NCI-H2107 (cell line): Measurements from ENCODE around the gene ATP13A2.

Experiments
- DNase-seq: peaks from one replicate; lab custom pipeline; 2025; lab: John Stamatoyannopoulos, UW

The ATP13A2 gene, protein sequence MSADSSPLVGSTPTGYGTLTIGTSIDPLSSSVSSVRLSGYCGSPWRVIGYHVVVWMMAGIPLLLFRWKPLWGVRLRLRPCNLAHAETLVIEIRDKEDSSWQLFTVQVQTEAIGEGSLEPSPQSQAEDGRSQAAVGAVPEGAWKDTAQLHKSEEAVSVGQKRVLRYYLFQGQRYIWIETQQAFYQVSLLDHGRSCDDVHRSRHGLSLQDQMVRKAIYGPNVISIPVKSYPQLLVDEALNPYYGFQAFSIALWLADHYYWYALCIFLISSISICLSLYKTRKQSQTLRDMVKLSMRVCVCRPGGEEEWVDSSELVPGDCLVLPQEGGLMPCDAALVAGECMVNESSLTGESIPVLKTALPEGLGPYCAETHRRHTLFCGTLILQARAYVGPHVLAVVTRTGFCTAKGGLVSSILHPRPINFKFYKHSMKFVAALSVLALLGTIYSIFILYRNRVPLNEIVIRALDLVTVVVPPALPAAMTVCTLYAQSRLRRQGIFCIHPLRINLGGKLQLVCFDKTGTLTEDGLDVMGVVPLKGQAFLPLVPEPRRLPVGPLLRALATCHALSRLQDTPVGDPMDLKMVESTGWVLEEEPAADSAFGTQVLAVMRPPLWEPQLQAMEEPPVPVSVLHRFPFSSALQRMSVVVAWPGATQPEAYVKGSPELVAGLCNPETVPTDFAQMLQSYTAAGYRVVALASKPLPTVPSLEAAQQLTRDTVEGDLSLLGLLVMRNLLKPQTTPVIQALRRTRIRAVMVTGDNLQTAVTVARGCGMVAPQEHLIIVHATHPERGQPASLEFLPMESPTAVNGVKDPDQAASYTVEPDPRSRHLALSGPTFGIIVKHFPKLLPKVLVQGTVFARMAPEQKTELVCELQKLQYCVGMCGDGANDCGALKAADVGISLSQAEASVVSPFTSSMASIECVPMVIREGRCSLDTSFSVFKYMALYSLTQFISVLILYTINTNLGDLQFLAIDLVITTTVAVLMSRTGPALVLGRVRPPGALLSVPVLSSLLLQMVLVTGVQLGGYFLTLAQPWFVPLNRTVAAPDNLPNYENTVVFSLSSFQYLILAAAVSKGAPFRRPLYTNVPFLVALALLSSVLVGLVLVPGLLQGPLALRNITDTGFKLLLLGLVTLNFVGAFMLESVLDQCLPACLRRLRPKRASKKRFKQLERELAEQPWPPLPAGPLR

DNA sequence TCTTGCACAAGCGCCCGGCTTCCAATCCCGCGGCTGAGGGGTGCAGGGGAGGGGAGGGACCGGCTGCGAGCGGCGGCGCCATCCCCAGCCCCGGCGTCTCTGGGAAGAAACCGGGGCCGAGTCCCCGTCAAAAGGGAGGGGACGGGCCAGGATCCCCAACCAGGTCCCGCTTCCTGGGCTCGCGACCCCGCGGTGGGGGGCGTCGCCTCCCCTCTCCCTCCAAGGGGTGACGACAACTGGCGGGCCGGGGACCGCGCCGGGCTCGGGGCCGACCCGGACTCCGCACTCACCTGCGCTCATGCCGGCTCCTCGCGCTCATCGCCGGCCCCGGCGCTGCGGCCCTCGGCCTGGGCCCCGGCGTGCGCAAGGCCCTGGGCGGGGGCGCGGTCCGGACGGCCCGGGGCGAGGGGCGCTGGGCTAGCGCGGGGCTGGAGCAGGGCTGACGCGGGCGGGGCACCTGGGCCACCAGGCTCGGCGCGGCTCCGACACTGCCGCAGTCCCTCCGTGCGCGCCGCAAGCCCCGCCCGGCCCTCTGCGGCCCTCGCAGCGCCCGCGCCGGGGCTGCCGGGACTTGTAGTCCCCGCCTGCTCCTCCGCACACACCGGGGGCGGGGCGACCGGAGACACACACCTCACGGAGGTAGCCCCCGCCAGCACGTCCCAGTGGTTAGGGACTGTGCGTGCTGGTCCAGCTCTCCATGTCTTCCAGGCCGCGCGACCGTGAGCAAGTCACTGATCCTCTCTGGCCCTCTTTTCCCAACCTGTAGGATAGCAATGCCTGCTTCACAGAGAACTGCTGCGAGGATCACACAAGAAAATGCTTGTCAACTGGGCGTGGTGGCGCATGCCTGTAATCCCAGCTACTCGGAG lies at the start of gene ATP13A2:
Gene ATP13A2 (minus strand): TSS at position 490 of the 869 bp plus-strand sequence. CDS start 190 bp downstream, at position 300.
- peak; percentile 81 for DNase-seq

DNA sequence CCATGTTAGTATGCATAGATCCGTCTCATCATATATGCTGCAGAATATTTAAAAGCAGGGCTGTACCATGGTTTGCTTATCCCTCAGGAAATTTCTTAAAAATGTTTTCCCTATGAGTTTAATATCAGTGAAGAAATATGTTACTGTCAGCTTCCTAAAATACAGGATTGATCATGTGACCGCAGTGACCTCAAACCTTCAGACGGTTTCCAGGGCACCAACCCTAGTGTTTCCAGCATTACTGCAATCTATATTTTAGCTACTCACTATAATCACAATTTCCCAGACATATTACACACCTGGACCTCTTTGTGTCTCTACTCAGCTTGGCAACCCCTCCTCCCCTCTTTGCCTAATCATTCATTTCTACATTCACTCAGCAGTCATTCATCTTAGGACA lies 49.8 kb upstream of the ATP13A2 start:
- no peak for DNase-seq

DNA sequence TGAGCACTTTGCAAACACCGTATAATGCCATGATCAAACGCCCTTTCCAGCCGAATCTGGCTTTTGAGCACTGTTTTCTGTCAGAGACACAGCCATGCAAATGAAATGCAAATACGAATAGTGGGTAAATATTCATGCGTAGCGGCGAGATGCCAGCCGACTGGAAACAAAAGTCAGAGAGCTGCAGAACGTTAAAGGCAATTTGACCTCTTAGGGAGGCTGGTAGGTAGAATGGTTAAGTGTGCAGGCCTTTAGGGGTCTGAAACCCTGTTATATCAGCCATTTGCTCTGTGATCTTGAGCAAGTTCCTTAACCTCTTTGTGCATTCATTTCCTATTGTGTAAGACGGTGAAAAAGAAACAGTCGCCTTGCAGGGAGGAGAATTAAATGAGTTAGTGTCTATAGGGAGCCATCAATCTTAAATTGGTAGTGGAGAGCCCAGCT lies 48.6 kb upstream of the ATP13A2 start:
- DNase-seq: no peak

DNA sequence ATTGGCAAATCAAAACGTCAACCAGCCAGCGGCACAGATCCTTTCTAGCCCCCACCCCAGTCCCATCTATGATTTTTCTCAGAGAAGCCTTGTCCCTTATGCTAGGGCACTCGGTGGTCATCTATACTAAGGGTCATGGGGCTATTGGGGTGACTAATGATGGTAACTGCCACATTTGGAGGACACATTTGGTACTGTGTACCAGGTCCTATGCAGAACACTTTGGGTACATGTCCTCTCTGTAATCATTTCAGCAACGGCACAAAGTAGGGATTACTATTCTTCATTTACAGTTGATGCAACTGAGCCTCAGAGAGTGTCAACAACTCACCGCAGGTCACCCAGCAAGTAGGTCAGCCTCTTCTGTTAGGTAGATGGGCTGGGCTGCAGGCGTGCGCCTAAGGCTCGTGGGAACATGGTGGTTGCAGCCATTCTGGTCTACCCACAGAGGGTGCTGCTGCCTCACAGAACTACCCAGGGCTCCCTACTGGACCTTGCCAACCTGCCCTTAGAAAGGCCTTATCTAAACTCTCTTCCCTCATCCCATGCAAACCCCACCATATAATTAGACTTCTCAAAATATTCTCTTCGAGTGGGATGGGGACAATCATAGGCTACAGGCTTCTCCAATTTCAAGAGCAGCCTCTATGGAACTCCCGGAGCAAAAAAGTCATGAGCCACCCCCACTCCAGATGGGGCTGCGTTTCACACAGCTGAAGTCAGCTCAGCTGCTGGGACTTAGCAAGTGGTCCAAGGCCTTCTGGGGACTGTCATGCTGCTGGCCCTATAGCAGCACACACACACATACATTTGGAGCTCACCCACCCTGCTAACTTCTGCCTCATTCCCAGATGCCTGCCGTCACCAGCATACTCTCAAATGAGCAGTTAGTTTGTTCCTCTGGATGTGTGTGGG lies 47.9 kb upstream of the ATP13A2 start:
- DNase-seq: peak; percentile 29

DNA sequence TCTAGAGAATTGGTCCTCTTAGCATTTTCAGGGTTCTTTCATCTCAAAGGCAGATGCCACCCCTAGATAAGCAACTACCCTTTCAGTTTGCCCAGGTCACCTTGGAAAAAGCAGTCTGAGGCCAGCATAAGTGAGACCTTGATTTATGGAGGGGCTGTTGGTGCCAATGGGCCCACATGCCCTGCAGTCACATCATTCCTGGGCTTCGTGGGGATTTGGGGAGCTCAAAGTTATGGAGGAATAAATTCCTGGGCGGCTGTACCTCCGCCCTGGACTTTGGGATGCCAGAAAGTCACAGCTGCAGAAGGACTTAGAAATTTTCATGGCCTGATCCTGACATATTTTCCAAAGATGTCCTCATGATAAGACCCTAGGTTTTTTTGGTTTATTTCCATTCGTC lies 44.8 kb upstream of the ATP13A2 start:
- no peak for DNase-seq

DNA sequence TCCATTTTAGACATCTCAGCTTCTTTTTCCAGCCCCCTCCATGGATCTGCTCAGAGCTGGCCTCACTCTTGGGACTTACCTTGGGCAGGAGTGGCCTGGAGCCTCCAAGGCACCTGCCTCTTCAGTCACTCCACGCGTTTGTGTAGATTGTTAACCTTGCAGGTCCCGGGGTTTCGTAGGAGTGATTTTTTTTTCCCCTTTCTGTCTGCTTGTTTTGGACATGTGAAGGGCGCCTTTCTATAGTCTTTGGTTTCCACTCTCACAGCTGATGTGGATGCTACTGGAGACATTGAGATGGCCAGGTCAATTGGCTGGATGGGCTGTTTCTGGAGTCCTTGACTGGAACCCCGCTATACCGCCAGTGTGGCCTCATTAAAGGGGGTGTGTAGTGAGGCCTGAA lies 44.1 kb upstream of the ATP13A2 start:
- DNase-seq: no peak

DNA sequence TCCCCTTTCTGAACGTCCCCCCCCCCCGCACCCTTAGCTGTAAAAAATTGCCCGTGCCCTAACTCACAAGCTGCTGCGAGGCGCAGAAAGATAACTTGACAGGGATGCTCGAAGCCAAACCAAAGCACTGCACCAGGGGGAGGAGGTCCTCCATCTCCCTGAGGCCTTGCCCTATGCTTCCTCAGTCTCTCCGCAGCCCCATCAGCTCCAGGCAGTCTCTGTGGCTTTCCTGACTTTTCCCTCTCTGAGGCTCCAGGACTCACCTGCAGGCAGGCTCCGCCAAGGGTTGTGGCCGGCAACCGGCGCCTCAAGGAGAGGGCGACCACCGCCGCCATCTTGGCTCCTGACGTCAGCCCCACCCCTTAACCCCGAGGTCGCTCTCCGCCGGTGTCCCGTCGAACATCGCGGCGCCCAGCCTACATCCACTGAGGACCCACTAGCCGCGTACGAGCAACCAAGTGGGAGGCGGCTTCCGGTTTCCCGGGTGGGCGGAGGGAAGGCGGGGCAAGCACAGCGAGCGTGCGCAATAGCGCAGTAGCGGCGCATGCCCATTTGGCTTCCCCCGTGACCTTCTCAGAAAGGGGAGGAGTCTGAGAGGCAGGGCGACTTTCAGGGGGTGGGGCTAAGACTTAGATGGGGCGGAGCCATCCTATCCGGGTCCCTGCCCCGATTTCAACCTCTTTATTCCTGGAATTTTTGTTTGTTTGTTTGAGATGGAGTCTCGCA lies 42.1 kb upstream of the ATP13A2 start, which contains the start of gene SDHB:
Gene SDHB (minus strand): TSS at position 348 of the 726 bp plus-strand sequence. CDS start 13 bp downstream, at position 335.
- DNase-seq: peak; percentile 98

DNA sequence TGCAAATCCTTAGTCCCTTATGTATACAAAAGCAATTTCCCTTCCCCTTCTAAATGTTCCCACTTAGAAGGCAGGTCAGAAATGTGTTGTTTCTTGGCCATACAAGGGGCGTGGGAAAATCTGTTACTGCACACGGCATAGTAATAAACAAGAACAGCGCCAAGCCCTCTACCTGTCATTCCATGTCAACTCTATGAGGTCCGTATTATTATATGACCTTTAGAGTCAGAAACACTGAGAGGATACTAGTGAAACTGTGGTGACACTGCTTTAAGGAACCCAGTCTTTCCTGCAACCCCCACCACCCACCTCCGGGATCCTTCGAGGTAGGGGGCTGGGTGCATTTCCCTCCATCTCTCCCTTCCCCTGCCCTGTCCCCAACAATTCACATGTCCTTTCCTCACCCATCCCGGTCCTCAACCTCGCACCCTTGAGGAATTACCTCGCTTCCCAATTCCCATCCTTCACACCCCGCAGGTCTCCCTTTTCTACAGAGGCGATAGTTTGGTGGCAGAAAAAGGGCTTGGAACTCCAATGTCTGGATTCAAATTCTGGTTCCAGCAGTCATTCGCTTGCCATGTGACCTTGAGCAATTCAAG lies 41.5 kb upstream of the ATP13A2 start:
- DNase-seq: no peak

DNA sequence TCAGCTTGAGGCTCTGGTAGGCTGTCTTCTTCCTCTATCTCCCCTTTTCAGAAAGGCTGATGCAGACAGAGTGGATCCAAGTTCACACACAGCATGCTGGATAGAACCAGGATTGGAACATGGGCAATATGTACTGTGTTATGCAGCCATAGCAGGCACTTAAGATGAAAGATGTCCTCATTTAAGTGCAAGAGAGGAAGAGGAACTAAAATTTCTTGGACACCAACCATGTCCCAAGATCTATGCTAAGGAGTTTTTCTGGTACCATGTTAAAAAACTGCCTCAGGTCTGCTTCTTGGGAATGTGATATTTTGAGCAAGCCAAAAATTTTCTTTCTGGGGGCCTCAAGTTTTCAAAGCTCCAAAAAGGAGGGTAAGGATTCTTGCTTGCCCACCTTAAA lies 40.9 kb upstream of the ATP13A2 start:
- no peak for DNase-seq

DNA sequence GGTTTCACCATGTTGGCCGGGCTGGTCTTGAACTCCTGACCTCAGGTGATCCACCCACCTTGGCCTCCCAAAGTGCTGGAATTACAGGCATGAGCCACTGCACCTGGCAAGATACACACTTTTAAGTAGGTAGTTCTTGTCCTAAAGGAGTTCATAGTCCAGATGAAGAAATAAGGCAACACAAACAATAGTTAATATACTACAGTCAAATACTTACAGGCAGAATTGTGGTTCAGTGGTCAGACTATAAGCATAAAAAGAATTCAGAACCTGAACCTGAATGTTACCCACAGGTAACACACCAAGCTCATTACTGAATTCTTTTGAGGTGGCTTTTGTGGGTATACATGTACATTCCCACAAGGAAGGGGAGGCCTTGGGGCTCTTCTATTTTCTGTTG lies 40.3 kb upstream of the ATP13A2 start:
- DNase-seq: no peak

DNA sequence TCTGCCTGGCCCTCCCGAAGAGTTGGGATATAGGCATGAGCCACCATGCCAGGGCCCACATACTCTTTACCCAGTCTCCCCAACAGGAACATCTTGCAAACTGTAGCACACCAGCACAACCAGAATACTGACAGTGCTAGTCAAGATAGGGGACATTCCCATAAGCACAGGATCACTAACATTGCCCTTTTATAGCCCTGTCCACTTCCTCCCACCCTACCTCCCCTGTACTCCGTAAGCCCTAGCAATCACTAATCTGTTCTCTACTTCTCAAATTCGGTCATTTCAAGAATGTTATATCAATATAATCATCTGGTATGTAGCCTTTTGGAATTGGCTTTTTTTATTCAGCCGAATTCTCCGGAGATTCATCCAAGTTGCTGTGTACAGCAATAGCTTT lies 36.2 kb upstream of the ATP13A2 start:
- DNase-seq: no peak

DNA sequence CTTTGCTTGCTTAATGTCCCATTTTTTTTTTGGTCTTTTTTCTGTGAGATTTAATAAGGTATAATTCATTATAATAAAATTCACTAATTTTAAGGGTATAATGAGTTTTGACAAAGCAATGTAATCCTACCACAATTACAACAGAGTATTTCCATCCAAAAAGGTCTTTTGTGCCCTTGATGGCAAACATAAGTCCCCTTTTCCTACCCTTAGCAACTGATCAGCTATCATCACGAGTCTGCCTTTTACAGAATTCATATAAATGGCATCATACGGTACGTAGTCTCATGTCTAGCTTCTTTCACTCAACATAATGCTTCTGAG lies 34.6 kb upstream of the ATP13A2 start:
- no peak for DNase-seq

DNA sequence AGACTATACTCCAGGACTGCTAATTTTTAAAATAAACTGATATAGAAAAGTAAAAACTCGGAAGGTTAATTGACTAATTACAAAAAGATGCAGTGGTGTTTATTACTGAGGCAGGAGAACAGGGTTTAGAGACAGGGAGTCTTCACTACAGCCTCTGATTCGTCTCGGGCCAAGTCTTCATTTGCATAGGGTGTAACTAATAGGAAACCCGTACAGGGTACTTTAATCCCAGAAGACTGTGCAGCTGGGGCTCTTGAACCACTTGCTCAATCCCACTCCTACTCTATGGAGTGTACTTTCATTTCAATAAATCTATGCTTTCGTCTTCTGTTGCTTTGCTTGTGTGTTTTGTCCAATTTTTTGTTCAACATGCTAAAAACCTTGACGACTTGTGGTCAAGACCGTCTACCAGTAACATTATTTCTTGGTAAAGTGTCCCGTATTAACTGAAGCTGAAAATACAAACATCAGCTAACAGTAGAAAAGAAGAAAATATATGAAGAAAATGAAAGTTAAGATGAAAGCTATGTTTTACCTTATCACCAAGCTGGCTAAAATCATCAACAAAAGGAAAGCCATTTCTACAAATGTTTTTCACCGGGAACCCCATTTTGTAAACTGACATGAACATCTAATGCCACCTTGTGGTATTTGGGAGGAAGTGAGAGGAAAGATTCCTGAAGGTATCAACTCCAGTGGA lies 34.1 kb upstream of the ATP13A2 start:
- DNase-seq: peak; percentile 12

DNA sequence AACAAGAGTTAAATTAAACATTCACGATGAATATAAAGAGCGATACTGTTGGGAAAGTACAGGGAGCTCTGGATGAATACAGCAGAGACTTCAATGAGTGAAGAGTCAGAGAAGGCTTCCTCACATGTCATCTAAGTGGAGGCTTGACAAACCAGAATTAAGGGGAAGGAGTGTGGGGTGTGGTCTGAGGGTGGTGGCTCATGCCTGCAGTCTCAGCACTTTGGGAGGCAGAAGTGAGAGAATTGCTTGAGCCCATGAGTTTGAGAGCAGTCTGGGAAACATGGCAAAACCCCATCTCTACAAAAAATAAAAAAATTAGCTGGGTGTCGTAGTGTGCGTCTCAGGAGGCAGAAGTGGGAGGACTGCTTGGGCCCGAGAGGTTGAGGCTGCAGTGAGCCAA lies 33.4 kb upstream of the ATP13A2 start:
- DNase-seq: no peak

DNA sequence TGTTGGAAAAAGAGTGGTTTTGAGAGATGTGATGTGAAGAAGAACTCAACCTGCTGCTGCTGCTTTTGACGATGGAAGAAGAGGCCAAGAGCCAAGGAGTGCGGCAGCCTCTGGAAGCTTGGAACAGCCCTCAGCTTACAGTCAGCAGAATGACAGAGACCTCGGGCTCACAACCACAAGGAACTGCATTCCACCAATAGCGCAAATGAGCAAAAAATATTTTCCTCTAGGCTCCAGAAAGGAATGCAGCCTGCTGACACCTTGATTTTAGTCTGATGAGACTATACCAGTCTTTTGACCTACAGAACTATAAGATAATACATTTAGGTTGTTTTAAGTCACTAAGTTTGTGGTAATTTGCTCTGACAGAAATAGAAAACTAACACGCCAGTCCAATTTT lies 31.9 kb upstream of the ATP13A2 start:
- no peak for DNase-seq

DNA sequence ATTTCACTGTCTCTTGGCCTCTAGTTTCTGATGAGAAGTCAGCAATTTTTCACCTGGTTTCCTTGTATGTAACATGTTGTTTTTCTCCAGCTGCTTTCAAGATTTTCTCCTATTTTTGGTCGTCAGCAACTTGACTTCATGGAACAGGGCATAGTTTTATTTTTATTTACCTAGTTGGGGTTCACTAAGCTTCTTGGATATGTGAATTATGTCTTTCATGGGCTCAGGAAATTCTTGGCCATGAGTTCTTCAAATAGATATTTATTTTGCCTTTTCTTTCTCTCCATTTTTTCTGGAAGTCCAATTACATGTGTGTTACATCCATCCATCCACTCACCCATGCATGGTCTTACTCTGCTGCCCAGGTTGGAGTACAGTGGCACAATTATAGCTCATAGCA lies 28.4 kb upstream of the ATP13A2 start:
- DNase-seq: no peak

DNA sequence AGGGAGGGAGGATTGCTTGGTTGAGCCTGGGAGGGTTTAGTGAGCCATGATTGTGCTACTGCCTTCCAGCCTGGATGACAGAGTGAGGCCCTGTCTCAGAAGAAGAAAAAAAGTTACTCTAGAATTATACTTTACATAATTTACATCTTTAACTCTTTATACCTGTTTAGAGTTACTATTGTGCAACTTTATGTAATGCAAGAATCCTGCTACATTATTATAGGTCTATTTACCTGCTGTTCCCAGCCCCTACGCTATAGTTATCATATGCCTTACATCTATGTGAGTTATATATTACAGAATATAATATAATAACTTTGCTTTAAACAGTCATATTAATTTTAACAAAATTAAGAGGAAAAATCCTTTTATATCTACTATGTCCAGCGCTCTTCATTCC lies 27.8 kb upstream of the ATP13A2 start:
- DNase-seq: no peak

DNA sequence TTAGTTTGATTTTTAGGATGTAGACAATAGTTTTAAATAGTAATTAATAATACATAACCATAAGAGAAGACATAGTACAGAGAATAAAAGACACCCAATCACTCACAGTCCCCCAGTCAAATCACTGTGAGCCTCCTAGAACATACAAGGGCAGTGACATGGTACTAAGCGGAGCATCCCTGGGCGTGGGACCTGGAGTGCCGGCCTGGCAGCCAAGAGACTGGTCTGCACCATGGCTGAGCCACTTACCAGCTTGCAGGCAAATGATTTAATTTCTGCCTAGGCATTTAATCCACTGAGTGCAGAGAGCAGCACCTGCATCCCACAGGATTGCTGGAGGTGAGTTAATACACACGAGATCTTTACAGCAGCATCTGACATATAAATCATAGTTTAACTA lies 21.8 kb upstream of the ATP13A2 start:
- DNase-seq: no peak

DNA sequence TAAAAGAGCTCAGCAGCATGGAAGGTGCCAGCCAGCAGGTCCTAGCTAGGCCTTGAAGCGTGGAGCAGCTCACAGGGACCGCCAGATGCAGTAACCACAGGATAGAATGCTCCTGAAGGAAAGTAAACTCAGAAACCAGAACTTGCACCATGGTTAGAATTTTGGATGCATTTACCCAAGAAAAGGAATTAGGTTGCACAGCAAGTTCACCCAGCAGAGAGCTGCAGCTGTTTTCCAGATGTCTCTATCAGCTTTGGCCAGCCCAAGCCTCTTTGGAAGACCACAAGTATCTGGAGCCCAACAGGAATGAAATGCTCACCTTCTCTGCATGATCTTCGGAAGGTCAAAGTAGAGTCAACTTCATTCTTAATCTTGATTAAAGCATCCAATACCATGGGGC lies 21.0 kb upstream of the ATP13A2 start:
- DNase-seq: no peak
